Body of pancreas (tissue), 4 donors: ENCODE results near the gene FEV.

Experiments used
- CTCF ChIP-seq, 7 experiments: fragments of 450-650 bp in 4 of 7; fragments of 200-600 bp in 3 of 7; sonication (generic) in 3 of 7; IDR thresholded peaks; one replicate each; pipeline ENCODE4 v1.5.1; 2016 to 2019; ENCODE audit warnings: antibody characterized with exemption in 7 of 7
- POLR2A ChIP-seq, 3 donors: fragments of 450-650 bp; IDR thresholded peaks; one replicate each; pipeline ENCODE4 v1.6.1; 2016; ENCODE audit warnings: antibody characterized with exemption in 3 of 3, mild to moderate bottlenecking in 2 of 3

GRCh38 chr2:218986148-218986761, 1.3 kb upstream of the FEV start:
- TF ChIP-seq CTCF (IDR thresholded peaks at IDR 0.05): no peak
- no peak for TF ChIP-seq POLR2A (IDR thresholded peaks at IDR 0.05)
